ENCODE results near the gene PLEKHO2.

GRCh38 chr15:64904189-64904588, 62.5 kb downstream of the PLEKHO2 start:
- TF ChIP-seq SIN3A (IDR thresholded peaks at IDR 0.05; ENCODE audit: borderline replicate concordance, insufficient read depth, low read length), result no peak
- TF ChIP-seq POLR2AphosphoS5 (IDR thresholded peaks at IDR 0.05; ENCODE audit: low read depth, low read length), result no peak
- no peak for TF ChIP-seq TAF1 (IDR thresholded peaks at IDR 0.05; ENCODE audit: borderline replicate concordance, insufficient read depth, low read length)
- no peak for TF ChIP-seq REST (IDR thresholded peaks at IDR 0.05; ENCODE audit: insufficient read depth in 1 of 2, low read depth in 2 of 2, low read length in 2 of 2)

Data from PFSK-1 (cell line).